ENCODE results near the gene GOLGB1. TPM values are rescaled to one million over a fixed set of nuclear protein-coding genes. Genes with fewer than 3 reads are reported as not detected.
A peak's percentile ranks its signal among the peaks of the same experiment; 100 is the strongest.

GOLGB1 gene
- total and polyA plus RNA-seq, 10 of the 15 experiments (the other 5 are each of a cell fraction or from before 2014, with no cell fraction given), result 7.4 to 34.5 (median 21.8) TPM

DNA sequence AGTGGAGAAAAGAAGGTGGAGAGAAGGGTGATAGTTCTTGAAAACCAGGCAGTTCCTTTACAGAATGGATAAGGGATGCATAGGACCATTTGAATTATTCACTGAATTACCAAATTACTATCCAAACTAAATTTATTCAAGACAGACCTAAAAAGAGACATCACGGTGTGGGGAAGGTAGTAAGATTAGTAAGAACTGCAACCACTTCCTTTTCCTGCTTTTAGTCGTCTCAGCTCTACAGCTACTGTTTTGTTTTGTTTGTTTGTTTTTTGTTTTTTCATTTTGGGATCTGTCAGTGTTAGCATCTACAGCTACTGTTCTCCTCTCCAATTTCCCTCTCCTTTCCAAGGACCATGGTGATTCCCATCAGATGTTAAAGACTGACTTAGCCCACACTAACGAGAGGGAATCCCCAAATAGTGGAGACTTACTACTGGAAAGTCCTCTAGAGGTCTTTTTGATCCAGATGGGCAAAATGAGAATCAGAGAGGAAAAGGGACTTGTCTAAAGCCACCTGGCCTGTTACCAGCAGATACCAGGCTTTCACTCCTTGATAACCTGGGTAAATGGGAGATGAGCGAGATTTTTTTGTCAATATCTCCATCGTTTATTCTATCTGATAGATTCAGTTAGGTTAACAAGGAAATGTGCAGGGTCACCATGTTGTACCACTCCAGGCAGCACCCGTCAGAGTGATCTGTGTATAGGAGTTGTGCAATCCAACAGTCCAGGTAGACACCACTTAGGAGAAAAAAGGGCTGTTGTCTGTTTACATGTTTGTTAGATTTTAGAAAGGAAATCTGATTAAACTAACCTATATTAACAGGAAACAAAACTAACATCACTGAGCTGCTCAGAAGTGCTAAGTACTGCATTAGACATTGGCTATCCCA, 94.8 kb downstream of the GOLGB1 start (continued):
- TF ChIP-seq, protein P1, sequence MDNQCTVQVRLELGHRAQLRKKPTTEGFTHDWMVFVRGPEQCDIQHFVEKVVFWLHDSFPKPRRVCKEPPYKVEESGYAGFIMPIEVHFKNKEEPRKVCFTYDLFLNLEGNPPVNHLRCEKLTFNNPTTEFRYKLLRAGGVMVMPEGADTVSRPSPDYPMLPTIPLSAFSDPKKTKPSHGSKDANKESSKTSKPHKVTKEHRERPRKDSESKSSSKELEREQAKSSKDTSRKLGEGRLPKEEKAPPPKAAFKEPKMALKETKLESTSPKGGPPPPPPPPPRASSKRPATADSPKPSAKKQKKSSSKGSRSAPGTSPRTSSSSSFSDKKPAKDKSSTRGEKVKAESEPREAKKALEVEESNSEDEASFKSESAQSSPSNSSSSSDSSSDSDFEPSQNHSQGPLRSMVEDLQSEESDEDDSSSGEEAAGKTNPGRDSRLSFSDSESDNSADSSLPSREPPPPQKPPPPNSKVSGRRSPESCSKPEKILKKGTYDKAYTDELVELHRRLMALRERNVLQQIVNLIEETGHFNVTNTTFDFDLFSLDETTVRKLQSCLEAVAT (IDR thresholded peaks at IDR 0.05), result no peak
- TF ChIP-seq CBX5 (IDR thresholded peaks at IDR 0.05; ENCODE audit: low read depth) (0 out of 2 replicates have a peak, but pooled peaks have one; percentile 28), ZNF24 (IDR thresholded peaks at IDR 0.05) (no peak), IKZF2 (IDR thresholded peaks at IDR 0.05) (peak; percentile 44 to 46; a peak in 3 of 4 replicates), MTA3 (IDR thresholded peaks at IDR 0.05; ENCODE audit: borderline replicate concordance, low read length) (no peak), POU2F2 (IDR thresholded peaks at IDR 0.05; ENCODE audit: borderline replicate concordance, low read depth, low read length) (no peak), JUNB (IDR thresholded peaks at IDR 0.05) (peak; percentile 80), ZZZ3 (IDR thresholded peaks at IDR 0.05; ENCODE audit: control insufficient read depth, insufficient read length, low read depth) (no peak), PML (IDR thresholded peaks at IDR 0.05; ENCODE audit: low read length) (no peak)
- TF ChIP-seq, protein P2, sequence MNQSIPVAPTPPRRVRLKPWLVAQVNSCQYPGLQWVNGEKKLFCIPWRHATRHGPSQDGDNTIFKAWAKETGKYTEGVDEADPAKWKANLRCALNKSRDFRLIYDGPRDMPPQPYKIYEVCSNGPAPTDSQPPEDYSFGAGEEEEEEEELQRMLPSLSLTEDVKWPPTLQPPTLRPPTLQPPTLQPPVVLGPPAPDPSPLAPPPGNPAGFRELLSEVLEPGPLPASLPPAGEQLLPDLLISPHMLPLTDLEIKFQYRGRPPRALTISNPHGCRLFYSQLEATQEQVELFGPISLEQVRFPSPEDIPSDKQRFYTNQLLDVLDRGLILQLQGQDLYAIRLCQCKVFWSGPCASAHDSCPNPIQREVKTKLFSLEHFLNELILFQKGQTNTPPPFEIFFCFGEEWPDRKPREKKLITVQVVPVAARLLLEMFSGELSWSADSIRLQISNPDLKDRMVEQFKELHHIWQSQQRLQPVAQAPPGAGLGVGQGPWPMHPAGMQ (IDR thresholded peaks at IDR 0.05; ENCODE audit: borderline replicate concordance), result no peak
- TF ChIP-seq, protein P3, sequence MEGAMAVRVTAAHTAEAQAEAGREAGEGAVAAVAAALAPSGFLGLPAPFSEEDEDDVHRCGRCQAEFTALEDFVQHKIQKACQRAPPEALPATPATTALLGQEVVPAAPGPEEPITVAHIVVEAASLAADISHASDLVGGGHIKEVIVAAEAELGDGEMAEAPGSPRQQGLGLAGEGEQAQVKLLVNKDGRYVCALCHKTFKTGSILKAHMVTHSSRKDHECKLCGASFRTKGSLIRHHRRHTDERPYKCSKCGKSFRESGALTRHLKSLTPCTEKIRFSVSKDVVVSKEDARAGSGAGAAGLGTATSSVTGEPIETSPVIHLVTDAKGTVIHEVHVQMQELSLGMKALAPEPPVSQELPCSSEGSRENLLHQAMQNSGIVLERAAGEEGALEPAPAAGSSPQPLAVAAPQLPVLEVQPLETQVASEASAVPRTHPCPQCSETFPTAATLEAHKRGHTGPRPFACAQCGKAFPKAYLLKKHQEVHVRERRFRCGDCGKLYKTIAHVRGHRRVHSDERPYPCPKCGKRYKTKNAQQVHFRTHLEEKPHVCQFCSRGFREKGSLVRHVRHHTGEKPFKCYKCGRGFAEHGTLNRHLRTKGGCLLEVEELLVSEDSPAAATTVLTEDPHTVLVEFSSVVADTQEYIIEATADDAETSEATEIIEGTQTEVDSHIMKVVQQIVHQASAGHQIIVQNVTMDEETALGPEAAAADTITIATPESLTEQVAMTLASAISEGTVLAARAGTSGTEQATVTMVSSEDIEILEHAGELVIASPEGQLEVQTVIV (IDR thresholded peaks at IDR 0.05; ENCODE audit: borderline replicate concordance, partially characterized antibody), result no peak
- TF ChIP-seq, protein P4, sequence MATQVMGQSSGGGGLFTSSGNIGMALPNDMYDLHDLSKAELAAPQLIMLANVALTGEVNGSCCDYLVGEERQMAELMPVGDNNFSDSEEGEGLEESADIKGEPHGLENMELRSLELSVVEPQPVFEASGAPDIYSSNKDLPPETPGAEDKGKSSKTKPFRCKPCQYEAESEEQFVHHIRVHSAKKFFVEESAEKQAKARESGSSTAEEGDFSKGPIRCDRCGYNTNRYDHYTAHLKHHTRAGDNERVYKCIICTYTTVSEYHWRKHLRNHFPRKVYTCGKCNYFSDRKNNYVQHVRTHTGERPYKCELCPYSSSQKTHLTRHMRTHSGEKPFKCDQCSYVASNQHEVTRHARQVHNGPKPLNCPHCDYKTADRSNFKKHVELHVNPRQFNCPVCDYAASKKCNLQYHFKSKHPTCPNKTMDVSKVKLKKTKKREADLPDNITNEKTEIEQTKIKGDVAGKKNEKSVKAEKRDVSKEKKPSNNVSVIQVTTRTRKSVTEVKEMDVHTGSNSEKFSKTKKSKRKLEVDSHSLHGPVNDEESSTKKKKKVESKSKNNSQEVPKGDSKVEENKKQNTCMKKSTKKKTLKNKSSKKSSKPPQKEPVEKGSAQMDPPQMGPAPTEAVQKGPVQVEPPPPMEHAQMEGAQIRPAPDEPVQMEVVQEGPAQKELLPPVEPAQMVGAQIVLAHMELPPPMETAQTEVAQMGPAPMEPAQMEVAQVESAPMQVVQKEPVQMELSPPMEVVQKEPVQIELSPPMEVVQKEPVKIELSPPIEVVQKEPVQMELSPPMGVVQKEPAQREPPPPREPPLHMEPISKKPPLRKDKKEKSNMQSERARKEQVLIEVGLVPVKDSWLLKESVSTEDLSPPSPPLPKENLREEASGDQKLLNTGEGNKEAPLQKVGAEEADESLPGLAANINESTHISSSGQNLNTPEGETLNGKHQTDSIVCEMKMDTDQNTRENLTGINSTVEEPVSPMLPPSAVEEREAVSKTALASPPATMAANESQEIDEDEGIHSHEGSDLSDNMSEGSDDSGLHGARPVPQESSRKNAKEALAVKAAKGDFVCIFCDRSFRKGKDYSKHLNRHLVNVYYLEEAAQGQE (IDR thresholded peaks at IDR 0.05; ENCODE audit: low read depth, low read length), result no peak
- TF ChIP-seq, protein P5, sequence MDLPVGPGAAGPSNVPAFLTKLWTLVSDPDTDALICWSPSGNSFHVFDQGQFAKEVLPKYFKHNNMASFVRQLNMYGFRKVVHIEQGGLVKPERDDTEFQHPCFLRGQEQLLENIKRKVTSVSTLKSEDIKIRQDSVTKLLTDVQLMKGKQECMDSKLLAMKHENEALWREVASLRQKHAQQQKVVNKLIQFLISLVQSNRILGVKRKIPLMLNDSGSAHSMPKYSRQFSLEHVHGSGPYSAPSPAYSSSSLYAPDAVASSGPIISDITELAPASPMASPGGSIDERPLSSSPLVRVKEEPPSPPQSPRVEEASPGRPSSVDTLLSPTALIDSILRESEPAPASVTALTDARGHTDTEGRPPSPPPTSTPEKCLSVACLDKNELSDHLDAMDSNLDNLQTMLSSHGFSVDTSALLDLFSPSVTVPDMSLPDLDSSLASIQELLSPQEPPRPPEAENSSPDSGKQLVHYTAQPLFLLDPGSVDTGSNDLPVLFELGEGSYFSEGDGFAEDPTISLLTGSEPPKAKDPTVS (IDR thresholded peaks at IDR 0.05; ENCODE audit: low read depth, low read length), result no peak

All from GM12878 (cell line).